Chondrocyte (in vitro differentiated cells): ENCODE results near the gene SDK2. TPM values are rescaled to one million over a fixed set of nuclear protein-coding genes. Genes with fewer than 3 reads are reported as not detected.

Experiments
- DNase-seq: peaks from one replicate; pipeline ENCODE4 v3.0.0; 2021; ENCODE audit warnings: mixed read lengths, low spot score
- H3K27ac Mint-ChIP-seq: one replicate; pipeline ENCODE4 v1.8.0; 2021; ENCODE audit warnings: mild to moderate bottlenecking, moderate library complexity, mixed read lengths; ENCODE audit not compliant: unreplicated experiment
- H3K27me3 Mint-ChIP-seq: 2 replicates; pipeline ENCODE4 v1.8.0; 2021; ENCODE audit warnings: low read depth, mixed read lengths
- H3K36me3 Mint-ChIP-seq: 2 replicates; pipeline ENCODE4 v1.8.0; 2021; ENCODE audit warnings: low read depth, mixed read lengths
- H3K4me1 Mint-ChIP-seq: 2 replicates; pipeline ENCODE4 v1.8.0; 2021; ENCODE audit warnings: low read depth, mild to moderate bottlenecking, mixed read lengths
- H3K4me3 Mint-ChIP-seq: one replicate; pipeline ENCODE4 v1.8.0; 2021; ENCODE audit warnings: mild to moderate bottlenecking, moderate library complexity, mixed read lengths; ENCODE audit not compliant: unreplicated experiment
- H3K9me3 Mint-ChIP-seq: 2 replicates; pipeline ENCODE4 v1.8.0; 2021; ENCODE audit warnings: low read depth, mixed read lengths
- total RNA-seq: library from RNA; stranded (reverse); gene quantifications from 3 replicates; pipeline ENCODE4 v1.2.1, GENCODE V29; 2021
- TF ChIP-seq, protein P1 (sequence below): fragments of 200-600 bp; sonication (generic); IDR thresholded peaks from 2 replicates; pipeline ENCODE4 v1.5.0; 2021; ENCODE audit warnings: antibody characterized with exemption, mild to moderate bottlenecking, moderate library complexity

SDK2 gene
- total RNA-seq, 1 donor from 2014 or later: 15.8 TPM

DNA sequence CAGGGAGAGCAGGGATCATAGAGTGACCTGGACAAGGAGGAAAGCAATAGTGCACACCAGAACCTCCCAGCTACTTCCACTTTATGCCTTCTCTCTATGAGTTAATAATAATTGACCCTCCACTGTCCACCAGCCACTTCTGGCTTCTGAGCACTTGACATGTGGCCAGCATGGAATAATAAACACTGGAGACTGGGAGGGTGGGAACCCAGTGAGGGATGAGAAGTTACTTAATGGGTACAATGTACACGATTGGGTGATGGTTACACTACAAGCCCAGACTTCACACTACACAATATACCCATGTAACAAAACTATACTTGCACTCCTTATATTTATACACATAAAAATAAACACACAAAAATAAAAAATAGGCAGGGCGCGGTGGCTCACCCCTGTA, 343.9 kb downstream of the SDK2 start:
- Mint-ChIP-seq H3K27ac (no peak overlapping the region), H3K36me3 (no peaks in the 10 kb centered on the region), H3K9me3 (no peaks in the 10 kb centered on the region), H3K4me1 (peaks cover 36% of the 10 kb centered on the region), H3K27me3 (no peaks in the 10 kb centered on the region), H3K4me3 (no peak overlapping the region)
- DNase-seq: no peak
- TF ChIP-seq, protein P1, sequence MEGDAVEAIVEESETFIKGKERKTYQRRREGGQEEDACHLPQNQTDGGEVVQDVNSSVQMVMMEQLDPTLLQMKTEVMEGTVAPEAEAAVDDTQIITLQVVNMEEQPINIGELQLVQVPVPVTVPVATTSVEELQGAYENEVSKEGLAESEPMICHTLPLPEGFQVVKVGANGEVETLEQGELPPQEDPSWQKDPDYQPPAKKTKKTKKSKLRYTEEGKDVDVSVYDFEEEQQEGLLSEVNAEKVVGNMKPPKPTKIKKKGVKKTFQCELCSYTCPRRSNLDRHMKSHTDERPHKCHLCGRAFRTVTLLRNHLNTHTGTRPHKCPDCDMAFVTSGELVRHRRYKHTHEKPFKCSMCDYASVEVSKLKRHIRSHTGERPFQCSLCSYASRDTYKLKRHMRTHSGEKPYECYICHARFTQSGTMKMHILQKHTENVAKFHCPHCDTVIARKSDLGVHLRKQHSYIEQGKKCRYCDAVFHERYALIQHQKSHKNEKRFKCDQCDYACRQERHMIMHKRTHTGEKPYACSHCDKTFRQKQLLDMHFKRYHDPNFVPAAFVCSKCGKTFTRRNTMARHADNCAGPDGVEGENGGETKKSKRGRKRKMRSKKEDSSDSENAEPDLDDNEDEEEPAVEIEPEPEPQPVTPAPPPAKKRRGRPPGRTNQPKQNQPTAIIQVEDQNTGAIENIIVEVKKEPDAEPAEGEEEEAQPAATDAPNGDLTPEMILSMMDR: no peak

DNA sequence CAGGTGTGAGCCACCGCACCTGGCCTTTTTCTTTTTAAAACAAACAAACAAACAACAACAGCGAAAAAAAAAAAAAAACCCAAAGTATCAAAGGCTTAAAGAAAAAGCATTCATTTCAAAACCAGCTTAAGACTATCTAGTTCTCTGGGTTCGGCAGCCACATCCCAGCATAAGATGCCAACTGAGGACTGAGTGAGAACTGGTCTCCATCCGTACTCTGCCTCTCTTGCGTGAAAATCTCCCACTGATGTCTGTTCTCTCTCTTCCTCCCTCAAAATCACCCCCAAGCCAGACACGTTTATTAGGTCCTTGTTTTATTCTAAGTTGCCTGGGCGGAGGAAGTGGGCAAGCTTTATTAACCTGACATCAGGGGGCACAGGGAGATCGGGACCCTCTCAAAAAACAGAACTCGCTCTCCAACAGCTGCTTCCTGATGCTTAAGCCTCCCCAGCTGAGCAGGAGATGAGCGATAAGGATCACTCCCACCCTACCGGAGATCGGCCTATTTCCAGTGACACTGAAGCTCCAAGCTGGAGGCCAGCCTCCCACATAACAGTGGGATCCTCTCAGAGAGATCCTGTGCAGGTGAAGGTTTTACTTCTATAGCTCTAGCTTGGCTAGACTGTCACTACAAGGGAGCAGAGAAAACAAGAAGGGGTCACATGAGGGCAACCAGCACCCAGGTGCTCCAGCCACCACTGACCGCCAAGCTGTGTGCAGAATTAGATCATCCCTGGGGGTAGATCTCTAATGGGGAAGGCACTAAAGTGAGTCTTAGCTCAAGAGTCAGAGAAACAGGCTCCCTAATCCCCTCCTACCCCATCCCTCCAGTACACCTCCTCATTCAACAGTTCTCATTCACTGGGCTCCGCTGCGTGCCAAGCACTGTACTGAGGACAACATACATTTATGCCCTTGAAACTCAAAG, 346.0 kb downstream of the SDK2 start:
- H3K27me3 Mint-ChIP-seq: no peaks in the 10 kb centered on the region
- H3K36me3 Mint-ChIP-seq: no peaks in the 10 kb centered on the region
- peaks cover 28% of the 10 kb centered on the region for H3K4me1 Mint-ChIP-seq
- DNase-seq: no peak
- no peak overlapping the region for H3K4me3 Mint-ChIP-seq
- TF ChIP-seq, protein P1: no peak
- no peak overlapping the region for H3K27ac Mint-ChIP-seq
- H3K9me3 Mint-ChIP-seq: no peaks in the 10 kb centered on the region

DNA sequence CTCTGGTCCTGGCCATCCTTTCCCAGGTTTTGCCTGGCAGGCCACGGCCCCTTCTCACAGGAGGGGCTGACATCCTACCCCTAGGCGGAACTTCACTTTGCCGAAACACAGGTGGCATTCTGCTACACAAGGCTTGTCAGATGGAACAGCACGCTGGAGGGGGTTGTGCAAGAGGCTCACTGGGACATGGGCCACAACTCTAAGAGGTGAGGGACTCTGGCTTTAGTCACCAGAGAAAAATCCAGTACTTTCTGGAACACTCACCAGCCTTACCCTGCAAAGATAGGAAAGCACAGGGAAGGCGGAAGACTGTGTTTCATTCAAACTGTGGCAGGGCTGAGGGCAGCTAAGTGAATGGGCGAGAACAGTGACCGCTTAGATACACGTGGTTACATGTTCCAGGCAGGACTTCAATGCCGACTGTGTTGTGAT, 350.7 kb downstream of the SDK2 start:
- peaks cover 2% of the 10 kb centered on the region for H3K36me3 Mint-ChIP-seq
- no peaks in the 10 kb centered on the region for H3K9me3 Mint-ChIP-seq
- TF ChIP-seq, protein P1: no peak
- peaks cover 47% of the 10 kb centered on the region for H3K4me1 Mint-ChIP-seq
- no peaks in the 10 kb centered on the region for H3K27me3 Mint-ChIP-seq
- H3K27ac Mint-ChIP-seq: peak overlapping the region; percentile 55
- DNase-seq: no peak
- H3K4me3 Mint-ChIP-seq: no peak overlapping the region

DNA sequence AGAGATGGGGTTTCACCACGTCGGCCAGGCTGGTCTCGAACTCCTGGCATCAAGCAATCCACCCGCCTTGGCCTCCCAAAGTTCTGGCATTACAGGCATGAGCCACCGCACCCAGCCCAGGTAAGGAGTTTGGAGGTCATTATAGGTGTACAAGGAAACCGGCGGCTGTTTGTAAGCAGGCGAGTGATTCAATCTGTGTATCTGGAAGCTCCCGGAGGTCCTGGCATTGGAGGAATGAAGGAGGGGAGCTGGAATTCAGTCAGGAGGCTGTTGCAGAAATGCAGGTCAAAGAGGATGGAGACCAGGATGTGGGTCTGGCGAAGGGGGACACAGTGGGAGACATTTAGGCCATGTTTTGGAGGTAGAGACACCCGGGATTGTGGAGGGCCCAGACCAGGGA, 351.2 kb downstream of the SDK2 start:
- Mint-ChIP-seq H3K27ac (peak overlapping the region; percentile 41), H3K27me3 (no peaks in the 10 kb centered on the region), H3K4me1 (peaks cover 43% of the 10 kb centered on the region), H3K36me3 (peaks cover 2% of the 10 kb centered on the region), H3K4me3 (no peak overlapping the region), H3K9me3 (no peaks in the 10 kb centered on the region)
- DNase-seq: no peak
- TF ChIP-seq, protein P1: no peak

DNA sequence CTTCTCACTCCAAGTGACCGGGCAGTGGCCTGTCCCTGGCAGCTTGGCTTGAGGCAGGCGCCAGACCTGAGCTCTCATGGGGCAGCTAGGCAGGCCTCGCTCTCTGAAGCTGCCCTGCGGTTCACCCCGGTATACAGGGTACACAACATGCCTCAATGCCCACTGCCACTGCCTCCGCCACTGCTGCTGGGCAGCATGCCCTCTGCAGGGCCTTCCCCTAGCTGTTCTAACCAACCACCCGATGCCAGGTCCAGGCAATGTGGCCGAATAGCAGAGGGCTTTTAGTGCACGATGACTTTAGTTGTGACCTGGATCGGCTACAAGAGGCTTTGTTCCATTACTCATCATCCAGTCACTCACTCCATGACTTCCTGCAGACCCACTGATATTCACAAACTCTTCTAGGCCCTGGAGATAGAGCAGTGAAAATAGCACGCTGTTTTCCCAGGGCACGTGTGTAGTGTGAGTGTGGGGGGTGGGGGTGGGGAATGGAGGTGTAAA, 352.2 kb downstream of the SDK2 start:
- Mint-ChIP-seq H3K36me3 (peaks cover 2% of the 10 kb centered on the region), H3K4me1 (peaks cover 43% of the 10 kb centered on the region), H3K4me3 (no peak overlapping the region), H3K27me3 (no peaks in the 10 kb centered on the region), H3K9me3 (no peaks in the 10 kb centered on the region), H3K27ac (peak overlapping the region; percentile 85)
- TF ChIP-seq, protein P1: peak; percentile 9
- DNase-seq: no peak
